ENCODE results near the gene CLEC20A.

Gene CLEC20A

GRCh38 chr1:178495741-178496409 is 889 bp downstream of the CLEC20A start:
- no CpG with 5 or more reads among the region's 16 CpGs for WGBS (ENCODE audit: extremely low coverage, insufficient coverage, low lambda C conversion rate)
- H3K4me2 ChIP-seq (ENCODE audit: low read length): no peak overlapping the region

DNA sequence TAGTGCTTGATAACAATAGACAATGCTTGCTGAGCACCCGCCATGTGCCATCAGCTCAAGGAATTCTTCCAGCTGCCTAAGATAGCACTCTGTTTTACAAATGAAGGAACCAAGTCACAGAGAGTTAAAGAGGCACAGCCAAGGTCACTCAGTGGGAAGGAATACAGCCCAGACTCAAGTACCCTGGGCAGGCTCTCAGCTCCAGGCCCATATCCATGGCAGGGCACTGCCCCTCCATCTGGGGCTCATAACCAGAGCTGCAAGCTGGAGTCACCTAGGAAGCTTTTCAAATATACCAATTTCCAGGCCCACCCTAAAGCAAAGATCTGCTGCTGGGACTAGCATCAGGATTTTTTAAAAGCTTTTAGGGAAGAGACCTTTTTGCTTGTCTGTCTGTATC is 1.6 kb downstream of the CLEC20A start:
- H4K8ac ChIP-seq (ENCODE audit: low read depth, low read length): no peak overlapping the region

More at GRCh38 chr1:178495741-178496409, 889 bp downstream of the CLEC20A start:
- Histone ChIP-seq H4K8ac (ENCODE audit: low read depth, low read length) (no peak overlapping the region), H4K5ac (ENCODE audit: low read length) (no peak overlapping the region), H3K4me1 (ENCODE audit: control insufficient read depth, low read depth, low read length) (no peaks in the 10 kb centered on the region), H3K9ac (ENCODE audit: low read length) (no peak overlapping the region), H3K36me3 (ENCODE audit: control insufficient read depth, insufficient read depth, low read length) (no peaks in the 10 kb centered on the region), H2BK15ac (replicated peaks; ENCODE audit: low read depth) (no peak overlapping the region), H3K56ac (ENCODE audit: low read length) (no peak overlapping the region), H3K27ac (ENCODE audit: low read depth, low read length) (no peak overlapping the region), H2BK120ac (ENCODE audit: low read depth, low read length) (no peak overlapping the region), H3K4ac (ENCODE audit: low read depth, low read length) (no peak overlapping the region), H2AK5ac (ENCODE audit: low read length) (no peak overlapping the region), H3K27me3 (ENCODE audit: insufficient read depth, low read length, poor library complexity) (no peaks in the 10 kb centered on the region), H3K23ac (ENCODE audit: low read length) (no peak overlapping the region), H3K79me2 (ENCODE audit: control insufficient read depth, insufficient read depth, low read length) (no peaks in the 10 kb centered on the region), H3K18ac (ENCODE audit: low read length) (no peak overlapping the region), H3K79me1 (ENCODE audit: low read length) (no peaks in the 10 kb centered on the region), H3K4me3 (ENCODE audit: low read length) (no peak overlapping the region), H2BK5ac (ENCODE audit: low read length) (no peak overlapping the region)
- no peak for DNase-seq

DNA sequence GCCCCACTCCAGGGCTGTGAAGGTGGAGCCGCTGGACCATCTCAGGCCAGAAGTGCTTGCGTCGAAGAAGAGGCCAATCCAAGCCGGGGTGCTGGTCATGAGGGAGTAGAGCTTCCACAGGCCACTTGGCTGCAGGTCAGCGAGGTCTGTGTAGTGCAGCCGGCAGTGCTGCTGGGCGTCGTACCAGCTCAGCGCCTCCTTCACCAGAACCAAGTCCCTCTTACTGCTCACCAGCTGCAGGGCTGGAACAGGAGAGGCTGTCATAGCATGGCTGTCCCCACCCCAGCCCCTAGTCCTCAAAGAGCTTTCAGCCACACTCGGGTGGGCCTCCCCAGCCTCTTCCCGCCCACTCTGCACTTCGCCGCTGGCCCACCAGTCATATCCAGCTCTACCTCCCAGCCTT is 2.2 kb downstream of the CLEC20A start:
- Histone ChIP-seq H3K27ac (ENCODE audit: low read depth, low read length) (no peak overlapping the region), H3K9ac (ENCODE audit: low read length) (no peak overlapping the region), H3K4me2 (ENCODE audit: low read length) (no peak overlapping the region), H3K79me1 (ENCODE audit: low read length) (no peaks in the 10 kb centered on the region), H2AK5ac (ENCODE audit: low read length) (no peak overlapping the region), H2BK5ac (ENCODE audit: low read length) (no peak overlapping the region), H3K4me1 (ENCODE audit: control insufficient read depth, low read depth, low read length) (no peaks in the 10 kb centered on the region), H3K23ac (ENCODE audit: low read length) (no peak overlapping the region), H4K8ac (ENCODE audit: low read depth, low read length) (no peak overlapping the region), H4K5ac (ENCODE audit: low read length) (no peak overlapping the region), H3K27me3 (ENCODE audit: insufficient read depth, low read length, poor library complexity) (no peaks in the 10 kb centered on the region), H3K36me3 (ENCODE audit: control insufficient read depth, insufficient read depth, low read length) (no peaks in the 10 kb centered on the region), H2BK15ac (replicated peaks; ENCODE audit: low read depth) (no peak overlapping the region), H3K79me2 (ENCODE audit: control insufficient read depth, insufficient read depth, low read length) (no peaks in the 10 kb centered on the region), H3K18ac (ENCODE audit: low read length) (no peak overlapping the region), H2BK120ac (ENCODE audit: low read depth, low read length) (no peak overlapping the region), H3K4ac (ENCODE audit: low read depth, low read length) (no peak overlapping the region), H3K56ac (ENCODE audit: low read length) (no peak overlapping the region), H3K4me3 (ENCODE audit: low read length) (no peak overlapping the region)
- no peak for DNase-seq
- no CpG with 5 or more reads among the region's 13 CpGs for WGBS (ENCODE audit: extremely low coverage, insufficient coverage, low lambda C conversion rate)

More for the DNA sequence above, 1.6 kb downstream of the CLEC20A start:
- Histone ChIP-seq H3K4me3 (ENCODE audit: low read length) (no peak overlapping the region), H2BK15ac (replicated peaks; ENCODE audit: low read depth) (no peak overlapping the region), H3K27ac (ENCODE audit: low read depth, low read length) (no peak overlapping the region), H3K18ac (ENCODE audit: low read length) (no peak overlapping the region), H3K27me3 (ENCODE audit: insufficient read depth, low read length, poor library complexity) (no peaks in the 10 kb centered on the region), H3K79me1 (ENCODE audit: low read length) (no peaks in the 10 kb centered on the region), H2BK120ac (ENCODE audit: low read depth, low read length) (no peak overlapping the region), H3K23ac (ENCODE audit: low read length) (no peak overlapping the region), H3K36me3 (ENCODE audit: control insufficient read depth, insufficient read depth, low read length) (no peaks in the 10 kb centered on the region), H4K5ac (ENCODE audit: low read length) (no peak overlapping the region), H2AK5ac (ENCODE audit: low read length) (no peak overlapping the region), H3K9ac (ENCODE audit: low read length) (no peak overlapping the region), H2BK5ac (ENCODE audit: low read length) (no peak overlapping the region), H3K4me1 (ENCODE audit: control insufficient read depth, low read depth, low read length) (no peaks in the 10 kb centered on the region), H3K4me2 (ENCODE audit: low read length) (no peak overlapping the region), H3K4ac (ENCODE audit: low read depth, low read length) (no peak overlapping the region), H3K79me2 (ENCODE audit: control insufficient read depth, insufficient read depth, low read length) (no peaks in the 10 kb centered on the region), H3K56ac (ENCODE audit: low read length) (no peak overlapping the region)
- no CpG with 5 or more reads among the region's 1 CpG for WGBS (ENCODE audit: extremely low coverage, insufficient coverage, low lambda C conversion rate)
- DNase-seq: no peak

- Histone ChIP-seq H3K4me3 (ENCODE audit: low read length) (no peak overlapping the region), H3K79me1 (ENCODE audit: low read length) (no peaks in the 10 kb centered on the region), H3K56ac (ENCODE audit: low read length) (no peak overlapping the region), H3K9ac (ENCODE audit: low read length) (no peak overlapping the region), H2BK5ac (ENCODE audit: low read length) (no peak overlapping the region), H2AK5ac (ENCODE audit: low read length) (no peak overlapping the region), H3K27ac (ENCODE audit: low read depth, low read length) (no peak overlapping the region), H3K4me1 (ENCODE audit: control insufficient read depth, low read depth, low read length) (no peaks in the 10 kb centered on the region), H3K27me3 (ENCODE audit: insufficient read depth, low read length, poor library complexity) (no peaks in the 10 kb centered on the region), H3K36me3 (ENCODE audit: control insufficient read depth, insufficient read depth, low read length) (no peaks in the 10 kb centered on the region), H4K5ac (ENCODE audit: low read length) (no peak overlapping the region), H3K4ac (ENCODE audit: low read depth, low read length) (no peak overlapping the region), H3K18ac (ENCODE audit: low read length) (no peak overlapping the region), H3K23ac (ENCODE audit: low read length) (no peak overlapping the region), H2BK120ac (ENCODE audit: low read depth, low read length) (no peak overlapping the region), H3K4me2 (ENCODE audit: low read length) (no peak overlapping the region), H3K79me2 (ENCODE audit: control insufficient read depth, insufficient read depth, low read length) (no peaks in the 10 kb centered on the region), H4K8ac (ENCODE audit: low read depth, low read length) (no peak overlapping the region), H2BK15ac (replicated peaks; ENCODE audit: low read depth) (no peak overlapping the region)
- WGBS (ENCODE audit: extremely low coverage, insufficient coverage, low lambda C conversion rate): no CpG with 5 or more reads among the region's 16 CpGs
- no peak for DNase-seq
These were observed 3.4 kb downstream of the CLEC20A start for GRCh38 chr1:178493301-178493741.

GRCh38 chr1:178492341-178492740 is 4.4 kb downstream of the CLEC20A start:
- no peaks in the 10 kb centered on the region for H3K79me1 ChIP-seq (ENCODE audit: low read length)
- no peak overlapping the region for H3K23ac ChIP-seq (ENCODE audit: low read length)
- no peak overlapping the region for H3K4ac ChIP-seq (ENCODE audit: low read depth, low read length)
- H4K5ac ChIP-seq (ENCODE audit: low read length): no peak overlapping the region
- H3K56ac ChIP-seq (ENCODE audit: low read length): no peak overlapping the region
- no peaks in the 10 kb centered on the region for H3K27me3 ChIP-seq (ENCODE audit: insufficient read depth, low read length, poor library complexity)
- no peaks in the 10 kb centered on the region for H3K36me3 ChIP-seq (ENCODE audit: control insufficient read depth, insufficient read depth, low read length)
- no peak overlapping the region for H3K4me3 ChIP-seq (ENCODE audit: low read length)
- H2BK5ac ChIP-seq (ENCODE audit: low read length): no peak overlapping the region
- no peak overlapping the region for H2AK5ac ChIP-seq (ENCODE audit: low read length)
- no peak overlapping the region for H3K27ac ChIP-seq (ENCODE audit: low read depth, low read length)
- H2BK15ac ChIP-seq (replicated peaks; ENCODE audit: low read depth): no peak overlapping the region
- no peak overlapping the region for H3K9ac ChIP-seq (ENCODE audit: low read length)
- H3K4me2 ChIP-seq (ENCODE audit: low read length): no peak overlapping the region
- H2BK120ac ChIP-seq (ENCODE audit: low read depth, low read length): no peak overlapping the region
- no peak overlapping the region for H4K8ac ChIP-seq (ENCODE audit: low read depth, low read length)
- DNase-seq: no peak
- no CpG with 5 or more reads among the region's 11 CpGs for WGBS (ENCODE audit: extremely low coverage, insufficient coverage, low lambda C conversion rate)
- no peaks in the 10 kb centered on the region for H3K4me1 ChIP-seq (ENCODE audit: control insufficient read depth, low read depth, low read length)
- H3K18ac ChIP-seq (ENCODE audit: low read length): no peak overlapping the region
- no peaks in the 10 kb centered on the region for H3K79me2 ChIP-seq (ENCODE audit: control insufficient read depth, insufficient read depth, low read length)

DNA sequence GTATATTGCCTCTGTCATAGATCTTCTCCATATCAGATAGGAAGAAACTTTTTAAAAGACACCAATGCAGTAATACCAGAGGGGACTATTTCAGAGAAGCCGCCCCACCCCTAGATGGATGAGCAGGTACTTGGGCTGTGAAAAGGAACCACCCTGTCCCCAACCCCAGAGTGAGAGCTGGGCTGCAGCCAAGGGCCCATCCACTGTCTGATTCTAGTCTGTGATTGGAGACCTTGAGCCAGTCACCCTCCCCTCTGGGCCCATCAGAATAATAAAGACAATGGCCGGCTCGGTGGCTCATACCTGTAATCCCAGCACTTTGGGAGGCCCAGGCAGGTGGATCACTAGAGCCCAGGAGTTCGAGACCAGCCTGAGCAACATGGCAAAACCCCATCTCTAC is 5.0 kb downstream of the CLEC20A start:
- H4K8ac ChIP-seq (ENCODE audit: low read depth, low read length): no peak overlapping the region
- H3K27ac ChIP-seq (ENCODE audit: low read depth, low read length): no peak overlapping the region
- H3K79me2 ChIP-seq (ENCODE audit: control insufficient read depth, insufficient read depth, low read length): no peaks in the 10 kb centered on the region
- H3K4ac ChIP-seq (ENCODE audit: low read depth, low read length): no peak overlapping the region
- no peaks in the 10 kb centered on the region for H3K36me3 ChIP-seq (ENCODE audit: control insufficient read depth, insufficient read depth, low read length)
- H3K56ac ChIP-seq (ENCODE audit: low read length): no peak overlapping the region
- H3K4me3 ChIP-seq (ENCODE audit: low read length): no peak overlapping the region
- no peak for DNase-seq
- H2AK5ac ChIP-seq (ENCODE audit: low read length): no peak overlapping the region
- H2BK5ac ChIP-seq (ENCODE audit: low read length): no peak overlapping the region
- no peak overlapping the region for H3K23ac ChIP-seq (ENCODE audit: low read length)
- no peak overlapping the region for H4K5ac ChIP-seq (ENCODE audit: low read length)
- no CpG with 5 or more reads among the region's 4 CpGs for WGBS (ENCODE audit: extremely low coverage, insufficient coverage, low lambda C conversion rate)
- H3K27me3 ChIP-seq (ENCODE audit: insufficient read depth, low read length, poor library complexity): no peaks in the 10 kb centered on the region
- no peak overlapping the region for H2BK15ac ChIP-seq (replicated peaks; ENCODE audit: low read depth)
- H3K18ac ChIP-seq (ENCODE audit: low read length): no peak overlapping the region
- no peaks in the 10 kb centered on the region for H3K79me1 ChIP-seq (ENCODE audit: low read length)
- H3K4me2 ChIP-seq (ENCODE audit: low read length): no peak overlapping the region
- H3K9ac ChIP-seq (ENCODE audit: low read length): no peak overlapping the region
- no peak overlapping the region for H2BK120ac ChIP-seq (ENCODE audit: low read depth, low read length)
- no peaks in the 10 kb centered on the region for H3K4me1 ChIP-seq (ENCODE audit: control insufficient read depth, low read depth, low read length)
